Retinal pigment epithelial cell (primary cell): Measurements from ENCODE around the gene NXF1.

Source experiments
- DNase-seq: peaks from one replicate; pipeline ENCODE4 v3.0.0-alpha.2; 2010; ENCODE audit warnings: low read depth
- H3K4me3 ChIP-seq: 2 replicates; pipeline ENCODE4 v1.5.1; 2011; ENCODE audit warnings: mild to moderate bottlenecking, low read length, control low read depth, moderate library complexity
- TF ChIP-seq, protein P1 (sequence below): conservative IDR thresholded peaks from 2 replicates; pipeline ENCODE4 v1.5.1; 2011; ENCODE audit warnings: low read depth, low read length, control low read depth, inconsistent platforms

The NXF1 gene

DNA sequence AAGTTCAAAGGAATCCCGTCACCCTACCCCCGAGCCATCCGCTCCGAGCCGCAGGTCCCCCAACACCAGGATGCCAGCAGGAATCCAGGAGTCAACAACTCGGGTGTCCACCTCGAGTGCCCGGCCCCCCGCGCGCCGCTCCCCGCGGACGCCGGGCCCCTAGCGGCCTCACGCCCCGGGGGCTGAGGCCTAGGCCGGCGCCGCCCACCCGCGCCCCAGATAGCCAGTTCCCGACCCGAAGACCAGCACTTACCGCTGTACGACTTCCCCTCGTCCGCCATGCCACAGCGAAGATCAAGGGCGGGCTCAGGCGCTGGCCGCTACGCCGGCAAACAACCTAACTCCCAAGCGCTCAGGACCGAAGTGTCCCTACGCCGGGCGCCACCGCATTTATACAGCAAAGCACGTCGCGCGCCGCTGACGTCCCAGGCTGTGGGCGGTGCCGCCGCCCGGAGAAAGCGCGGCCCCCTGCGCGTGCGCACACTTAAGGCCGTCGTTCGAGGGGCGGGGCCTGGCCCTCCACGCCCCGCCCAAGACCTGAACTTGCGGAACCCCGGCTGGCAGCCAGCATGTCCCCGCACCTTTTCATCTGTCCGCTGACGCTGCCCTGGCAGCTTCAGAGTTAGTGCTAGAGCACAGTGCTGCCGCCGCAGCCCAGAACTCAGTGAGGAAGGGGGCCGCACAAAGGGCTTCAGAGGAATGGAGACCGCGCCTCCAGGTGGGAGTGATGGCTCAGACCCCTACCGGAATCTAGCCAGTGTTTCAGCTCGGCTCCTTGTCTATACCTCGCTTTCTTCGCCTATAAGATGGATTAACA is at the start of gene NXF1:
Gene NXF1, minus strand, starts transcription at position 365 of the 817 bp plus-strand sequence. Its CDS starts 84 bp downstream, at position 281.
- TF ChIP-seq, protein P1, sequence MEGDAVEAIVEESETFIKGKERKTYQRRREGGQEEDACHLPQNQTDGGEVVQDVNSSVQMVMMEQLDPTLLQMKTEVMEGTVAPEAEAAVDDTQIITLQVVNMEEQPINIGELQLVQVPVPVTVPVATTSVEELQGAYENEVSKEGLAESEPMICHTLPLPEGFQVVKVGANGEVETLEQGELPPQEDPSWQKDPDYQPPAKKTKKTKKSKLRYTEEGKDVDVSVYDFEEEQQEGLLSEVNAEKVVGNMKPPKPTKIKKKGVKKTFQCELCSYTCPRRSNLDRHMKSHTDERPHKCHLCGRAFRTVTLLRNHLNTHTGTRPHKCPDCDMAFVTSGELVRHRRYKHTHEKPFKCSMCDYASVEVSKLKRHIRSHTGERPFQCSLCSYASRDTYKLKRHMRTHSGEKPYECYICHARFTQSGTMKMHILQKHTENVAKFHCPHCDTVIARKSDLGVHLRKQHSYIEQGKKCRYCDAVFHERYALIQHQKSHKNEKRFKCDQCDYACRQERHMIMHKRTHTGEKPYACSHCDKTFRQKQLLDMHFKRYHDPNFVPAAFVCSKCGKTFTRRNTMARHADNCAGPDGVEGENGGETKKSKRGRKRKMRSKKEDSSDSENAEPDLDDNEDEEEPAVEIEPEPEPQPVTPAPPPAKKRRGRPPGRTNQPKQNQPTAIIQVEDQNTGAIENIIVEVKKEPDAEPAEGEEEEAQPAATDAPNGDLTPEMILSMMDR: peak; percentile 11
- peak; percentile 67 for DNase-seq
- H3K4me3 ChIP-seq: peak within 1 kb of the TSS; percentile 94

DNA sequence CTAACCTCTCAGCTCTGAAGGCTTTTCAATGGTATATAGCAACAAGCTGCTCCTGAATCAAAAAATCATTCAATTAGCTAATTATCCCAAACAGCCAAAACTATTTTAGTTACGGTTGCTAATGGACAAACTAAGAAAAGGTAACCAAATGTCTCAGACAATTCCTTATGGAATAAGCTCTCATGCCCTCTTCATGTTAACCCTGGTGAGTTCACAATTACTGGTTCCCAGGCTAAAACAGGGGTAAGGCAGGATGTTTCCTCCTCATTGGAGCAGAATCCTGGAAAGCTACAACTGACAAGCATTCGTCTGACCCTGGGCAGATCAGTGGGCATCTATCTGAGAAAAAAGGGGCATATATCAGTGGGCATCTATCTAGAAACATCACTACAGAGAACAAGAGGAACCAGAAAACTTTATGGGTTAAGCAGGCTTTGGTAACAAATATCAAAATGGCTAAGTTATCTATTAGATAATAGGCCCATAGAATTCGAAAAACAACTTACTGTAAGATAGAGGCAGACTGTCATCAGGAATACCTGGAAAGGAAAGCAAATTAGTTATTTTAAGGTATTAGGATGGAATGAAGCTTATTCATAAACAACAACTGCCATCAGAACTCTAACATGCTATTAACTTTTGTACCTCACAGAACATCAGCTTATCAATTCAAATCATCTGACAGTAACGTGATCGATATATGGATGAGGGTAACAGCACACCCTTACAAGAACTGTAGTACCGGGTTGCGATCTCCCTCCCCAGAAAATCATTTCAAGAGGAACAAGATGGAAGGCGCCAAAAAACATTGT is 49.0 kb upstream of the NXF1 start:
- no peak for DNase-seq
- TF ChIP-seq, protein P1: no peak
- peak overlapping the region; percentile 100 for H3K4me3 ChIP-seq

DNA sequence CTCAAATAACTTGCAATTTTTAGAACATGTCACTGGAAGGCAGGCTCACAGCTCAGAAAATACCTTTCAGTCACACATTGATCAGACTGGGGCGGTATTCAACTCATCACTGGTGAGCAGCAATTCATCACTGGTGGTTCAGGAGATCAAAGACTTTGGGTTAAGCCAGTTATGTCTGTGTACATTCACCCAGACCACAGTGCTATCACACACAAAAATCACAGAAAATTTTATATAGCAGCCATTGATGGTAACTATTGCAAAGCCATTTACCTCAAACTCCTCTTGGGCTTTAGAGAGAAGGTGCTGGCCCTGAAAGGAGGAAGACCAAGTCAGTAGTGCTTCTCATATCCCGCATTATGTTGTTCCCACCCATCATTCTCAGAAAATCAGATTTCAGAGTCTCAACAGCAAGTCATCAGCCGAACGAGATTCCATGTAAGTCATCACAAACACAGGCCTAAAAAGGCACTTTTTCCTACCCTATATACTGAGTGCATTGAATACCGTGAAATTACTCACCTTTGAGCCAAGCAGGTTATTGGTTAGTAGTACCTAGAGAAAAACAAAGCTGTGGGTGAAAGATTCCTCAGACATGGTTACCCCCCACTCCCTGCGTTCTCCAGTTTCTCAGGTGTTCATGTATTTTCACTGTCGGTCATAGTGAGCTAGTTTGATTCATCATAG is 48.2 kb upstream of the NXF1 start:
- H3K4me3 ChIP-seq: peak overlapping the region; percentile 100
- TF ChIP-seq, protein P1: no peak
- no peak for DNase-seq

DNA sequence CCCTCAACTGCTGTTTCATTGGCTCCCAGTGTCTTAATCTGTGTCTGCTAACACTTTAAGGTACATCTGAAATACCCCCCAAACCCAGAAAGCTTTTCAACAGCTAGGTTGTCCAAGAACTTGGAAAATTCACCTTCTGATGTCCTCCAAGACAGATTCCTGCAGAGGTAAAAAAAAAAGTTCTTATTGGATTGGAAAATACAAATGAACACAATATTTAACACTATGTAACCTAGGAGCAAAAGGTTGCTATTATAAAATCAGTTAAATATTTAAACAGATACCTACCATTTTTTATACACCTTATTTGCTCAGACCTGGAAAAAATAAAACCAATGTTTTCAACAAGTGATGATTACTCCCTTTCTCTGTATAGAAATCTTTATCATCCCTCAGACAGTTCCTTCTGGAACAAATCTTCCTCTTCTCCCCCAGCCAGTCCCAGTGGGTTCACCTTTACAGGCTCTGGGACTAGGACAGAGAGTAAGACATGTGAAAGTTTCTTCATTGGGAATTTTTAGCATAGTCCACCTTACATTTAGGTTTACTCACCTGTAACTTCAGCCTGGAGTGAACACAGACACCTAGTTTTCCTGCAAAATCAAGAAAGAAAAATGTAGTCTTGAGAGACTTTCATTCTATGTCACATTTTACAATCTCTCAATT is 47.4 kb upstream of the NXF1 start:
- no peak for DNase-seq
- H3K4me3 ChIP-seq: peak overlapping the region; percentile 100
- TF ChIP-seq, protein P1: no peak

DNA sequence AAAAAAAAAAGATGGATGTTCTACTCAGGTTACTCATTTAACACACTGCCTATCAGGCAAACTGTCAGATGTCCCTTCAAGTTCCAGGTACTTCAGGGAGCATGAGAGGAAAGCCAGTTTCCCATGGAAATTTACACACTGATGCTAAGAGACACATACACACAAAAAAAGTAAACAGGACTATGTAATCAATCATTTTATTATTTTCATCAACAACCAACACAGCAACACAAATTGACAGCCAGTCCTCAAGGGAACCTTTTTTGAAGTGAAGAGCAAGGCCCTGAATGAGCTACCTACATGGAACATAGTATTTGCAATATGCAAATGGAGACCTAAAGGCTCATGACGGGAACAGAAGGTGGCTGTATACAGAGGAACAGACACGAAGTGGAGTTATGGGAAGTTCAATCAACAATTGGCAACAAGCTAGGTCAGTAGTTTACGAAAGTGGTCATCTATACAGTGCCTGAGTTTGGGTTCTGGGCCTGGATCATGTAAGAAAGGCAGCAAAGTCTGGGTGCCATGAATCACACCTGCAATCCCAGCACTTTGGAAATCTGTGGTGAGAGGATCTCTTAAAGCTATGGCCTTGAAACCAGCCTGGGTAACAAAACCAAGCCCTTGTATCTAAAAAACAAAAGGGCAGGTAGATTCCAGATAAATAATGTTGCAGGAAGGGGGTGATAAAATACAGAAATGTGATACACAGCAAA is 46.7 kb upstream of the NXF1 start:
- DNase-seq: no peak
- H3K4me3 ChIP-seq: no peak overlapping the region
- TF ChIP-seq, protein P1: no peak
